Transverse colon (tissue), 4 donors: Measurements from ENCODE around the gene ANKS1B.

Source experiments
- CTCF ChIP-seq, 5 experiments: fragments of 200-600 bp in 3 of 5; fragments of 450-650 bp in 2 of 5; sonication (generic) in 3 of 5; IDR thresholded peaks; 1 replicate in 2 of 5; 2 replicates in 3 of 5; pipeline ENCODE4 v1.5.1; 2016 to 2017; ENCODE audit warnings: antibody characterized with exemption in 5 of 5, inconsistent platforms in 3 of 5, mild to moderate bottlenecking in 2 of 5, moderate library complexity in 1 of 5
- EP300 ChIP-seq: sonication (generic); formaldehyde crosslinking; IDR thresholded peaks from one replicate; pipeline ENCODE4 v1.6.1; 2017; ENCODE audit warnings: antibody characterized with exemption, low read depth
- POLR2AphosphoS5 ChIP-seq, 3 donors: sonication (generic); formaldehyde crosslinking; IDR thresholded peaks; one replicate each; pipeline ENCODE4 v1.6.1; 2016; ENCODE audit warnings: antibody characterized with exemption in 3 of 3

GRCh38 chr12:98954506-98954905, 1030.2 kb downstream of the ANKS1B start:
- TF ChIP-seq CTCF (IDR thresholded peaks at IDR 0.05) (no peak), EP300 (no peak), POLR2AphosphoS5 (IDR thresholded peaks at IDR 0.05) (no peak)
